GM21423 (cell line): ENCODE data around the gene CCDC134.

Experiments used
- ATAC-seq: cut with Tn5 transposase; IDR thresholded peaks from one replicate; pipeline ENCODE4 v1.9.1; 2021; ENCODE audit warnings: mild to moderate bottlenecking, moderate library complexity; ENCODE audit not compliant: unreplicated experiment

CCDC134 gene

GRCh38 chr22:41875531-41876270 is 75.2 kb downstream of the CCDC134 start:
- ATAC-seq: no peak
